BE2C (cell line): ENCODE data around the gene ACER3.
"Not testable (repeated sequence)": the region's sequence is repeated elsewhere in the genome, so short reads cannot be mapped to it uniquely, and the experiment has no call there.

Experiments used
- DNase-seq: peaks from one replicate; pipeline ENCODE4 v3.0.0-alpha.2; 2020
- H3K27me3 ChIP-seq: fragments of 250-450 bp; sonication (Bioruptor Pico); 2 replicates; pipeline ENCODE4 v1.5.1; 2020; ENCODE audit warnings: mild to moderate bottlenecking
- H3K36me3 ChIP-seq: fragments of 250-450 bp; sonication (Bioruptor Pico); 2 replicates; pipeline ENCODE4 v1.5.1; 2020; ENCODE audit warnings: mild to moderate bottlenecking
- H3K4me1 ChIP-seq: fragments of 250-450 bp; sonication (Bioruptor Pico); 2 replicates; pipeline ENCODE4 v1.5.1; 2020
- H3K4me3 ChIP-seq: 2 replicates; pipeline ENCODE4 v1.5.1; 2011; ENCODE audit warnings: low read depth, low read length
- H3K9me3 ChIP-seq: fragments of 250-450 bp; sonication (Bioruptor Pico); 2 replicates; pipeline ENCODE4 v1.5.1; 2020
- TF ChIP-seq, protein P1 (sequence below): IDR thresholded peaks from 2 replicates; pipeline ENCODE4 v1.5.1; 2012; ENCODE audit warnings: mild to moderate bottlenecking, low read depth, low read length

The ACER3 gene

DNA sequence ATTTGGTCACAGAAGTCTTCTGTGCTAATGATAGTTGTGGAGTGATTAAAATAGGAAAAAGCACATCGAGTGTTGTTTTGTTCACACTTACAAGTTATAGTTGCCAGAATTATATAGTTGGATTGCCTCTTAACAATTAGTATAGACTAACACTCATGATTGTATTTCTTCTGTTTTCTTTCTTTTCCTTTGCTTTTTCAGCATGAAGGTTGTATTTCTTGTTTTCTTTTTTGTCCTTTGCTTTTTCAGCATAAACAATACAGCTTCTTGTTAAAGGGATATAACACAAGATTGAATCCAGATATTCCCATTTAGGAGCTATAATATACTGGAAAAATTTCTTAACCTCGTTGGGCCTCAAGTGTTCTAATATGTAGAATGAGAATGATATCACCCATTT is 31.1 kb downstream of the ACER3 start:
- TF ChIP-seq, protein P1, sequence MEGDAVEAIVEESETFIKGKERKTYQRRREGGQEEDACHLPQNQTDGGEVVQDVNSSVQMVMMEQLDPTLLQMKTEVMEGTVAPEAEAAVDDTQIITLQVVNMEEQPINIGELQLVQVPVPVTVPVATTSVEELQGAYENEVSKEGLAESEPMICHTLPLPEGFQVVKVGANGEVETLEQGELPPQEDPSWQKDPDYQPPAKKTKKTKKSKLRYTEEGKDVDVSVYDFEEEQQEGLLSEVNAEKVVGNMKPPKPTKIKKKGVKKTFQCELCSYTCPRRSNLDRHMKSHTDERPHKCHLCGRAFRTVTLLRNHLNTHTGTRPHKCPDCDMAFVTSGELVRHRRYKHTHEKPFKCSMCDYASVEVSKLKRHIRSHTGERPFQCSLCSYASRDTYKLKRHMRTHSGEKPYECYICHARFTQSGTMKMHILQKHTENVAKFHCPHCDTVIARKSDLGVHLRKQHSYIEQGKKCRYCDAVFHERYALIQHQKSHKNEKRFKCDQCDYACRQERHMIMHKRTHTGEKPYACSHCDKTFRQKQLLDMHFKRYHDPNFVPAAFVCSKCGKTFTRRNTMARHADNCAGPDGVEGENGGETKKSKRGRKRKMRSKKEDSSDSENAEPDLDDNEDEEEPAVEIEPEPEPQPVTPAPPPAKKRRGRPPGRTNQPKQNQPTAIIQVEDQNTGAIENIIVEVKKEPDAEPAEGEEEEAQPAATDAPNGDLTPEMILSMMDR = no peak
- Histone ChIP-seq H3K9me3 (no peaks in the 10 kb centered on the region), H3K36me3 (no peaks in the 10 kb centered on the region), H3K4me3 (no peak overlapping the region), H3K27me3 (no peaks in the 10 kb centered on the region), H3K4me1 (peaks cover 19% of the 10 kb centered on the region)
- no peak for DNase-seq

DNA sequence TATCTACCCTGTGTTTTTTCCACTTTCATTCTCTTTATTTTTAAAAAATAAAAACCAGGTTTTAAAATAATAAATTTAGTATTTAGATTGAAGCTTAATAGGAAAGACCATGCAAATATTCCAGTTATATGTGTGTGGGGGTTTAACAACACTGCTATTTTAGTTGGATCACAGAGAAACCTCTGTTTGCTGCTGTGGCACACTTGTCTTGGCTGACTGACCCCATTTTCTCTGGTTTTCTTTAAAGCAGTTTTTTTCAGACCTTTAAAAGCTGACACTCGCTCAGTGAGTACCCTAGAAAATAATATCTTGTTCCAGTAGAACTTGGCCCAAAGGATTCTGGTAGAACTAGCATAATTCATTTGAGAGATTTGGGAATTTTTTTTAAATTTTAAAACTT is 31.6 kb downstream of the ACER3 start:
- Histone ChIP-seq H3K4me3 (no peak overlapping the region), H3K4me1 (peaks cover 19% of the 10 kb centered on the region), H3K9me3 (no peaks in the 10 kb centered on the region), H3K36me3 (no peaks in the 10 kb centered on the region), H3K27me3 (no peaks in the 10 kb centered on the region)
- TF ChIP-seq, protein P1 = no peak
- no peak for DNase-seq

DNA sequence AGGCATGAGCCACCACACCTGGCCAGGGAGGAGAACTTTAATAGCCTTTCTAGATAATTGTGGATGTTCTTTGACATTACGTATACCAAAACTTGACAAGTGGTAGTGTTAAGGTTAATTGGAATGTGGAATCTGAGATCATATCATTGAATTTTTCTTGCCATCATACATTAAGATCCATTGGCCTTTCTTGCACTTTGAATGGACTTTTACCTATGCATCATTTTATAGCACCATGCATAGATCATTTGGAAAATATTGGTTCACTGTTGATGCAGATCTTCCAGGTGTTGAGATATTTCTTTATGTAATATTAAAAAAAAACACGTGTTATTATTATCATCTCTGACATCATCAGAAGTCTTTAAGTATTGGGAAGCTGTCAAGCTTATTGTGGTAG is 36.5 kb downstream of the ACER3 start:
- Histone ChIP-seq H3K36me3 (no peaks in the 10 kb centered on the region), H3K9me3 (no peaks in the 10 kb centered on the region), H3K27me3 (no peaks in the 10 kb centered on the region), H3K4me3 (no peak overlapping the region), H3K4me1 (peaks cover 7% of the 10 kb centered on the region; the same call in 1 of the 2 replicates)
- TF ChIP-seq, protein P1 = no peak
- DNase-seq = no peak

DNA sequence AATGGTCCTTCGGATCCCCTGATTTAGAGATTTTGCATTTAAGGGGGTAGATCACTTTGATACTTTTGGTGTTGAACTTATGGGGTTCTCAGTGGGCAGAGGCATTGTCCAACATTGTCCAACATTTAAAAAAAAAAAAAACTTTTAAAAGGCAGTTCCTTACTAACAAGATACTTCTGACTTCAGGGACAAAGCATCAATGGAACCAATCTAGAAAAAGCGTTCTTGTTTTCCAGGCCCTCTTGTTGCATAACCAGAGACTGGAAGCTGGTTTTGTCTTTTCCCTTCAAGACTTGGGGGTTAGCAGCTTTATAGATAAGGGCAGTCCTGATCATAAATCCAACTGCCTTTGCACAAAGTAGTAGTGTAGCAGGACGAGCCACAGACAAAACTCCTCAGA is 40.4 kb downstream of the ACER3 start:
- DNase-seq = no peak
- no peaks in the 10 kb centered on the region for H3K36me3 ChIP-seq
- no peaks in the 10 kb centered on the region for H3K27me3 ChIP-seq
- peaks cover 7% of the 10 kb centered on the region; the same call in 1 of the 2 replicates for H3K4me1 ChIP-seq
- TF ChIP-seq, protein P1 = no peak
- no peak overlapping the region for H3K4me3 ChIP-seq
- no peaks in the 10 kb centered on the region for H3K9me3 ChIP-seq

DNA sequence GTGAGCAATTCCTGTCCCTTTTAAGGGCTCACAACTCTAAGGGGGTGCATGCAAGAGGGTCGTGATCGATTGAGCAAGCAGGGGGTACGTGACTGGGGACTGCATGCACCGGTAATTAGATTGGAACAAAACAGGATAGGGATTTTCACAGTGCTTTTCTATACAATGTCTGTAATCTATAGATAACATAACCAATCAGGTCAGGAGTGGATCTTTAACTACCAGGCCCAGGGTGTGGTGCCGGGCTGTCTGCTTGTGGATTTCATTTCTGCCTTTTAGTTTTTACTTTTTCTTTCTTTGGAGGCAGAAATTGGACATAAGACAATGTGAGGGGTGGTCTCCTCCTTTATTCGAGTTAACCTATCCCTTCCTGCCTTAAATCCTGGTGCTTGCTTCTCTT is 40.9 kb downstream of the ACER3 start:
- not testable (repeated sequence) for H3K4me3 ChIP-seq, H3K36me3 ChIP-seq, H3K9me3 ChIP-seq, H3K27me3 ChIP-seq, DNase-seq, H3K4me1 ChIP-seq

DNA sequence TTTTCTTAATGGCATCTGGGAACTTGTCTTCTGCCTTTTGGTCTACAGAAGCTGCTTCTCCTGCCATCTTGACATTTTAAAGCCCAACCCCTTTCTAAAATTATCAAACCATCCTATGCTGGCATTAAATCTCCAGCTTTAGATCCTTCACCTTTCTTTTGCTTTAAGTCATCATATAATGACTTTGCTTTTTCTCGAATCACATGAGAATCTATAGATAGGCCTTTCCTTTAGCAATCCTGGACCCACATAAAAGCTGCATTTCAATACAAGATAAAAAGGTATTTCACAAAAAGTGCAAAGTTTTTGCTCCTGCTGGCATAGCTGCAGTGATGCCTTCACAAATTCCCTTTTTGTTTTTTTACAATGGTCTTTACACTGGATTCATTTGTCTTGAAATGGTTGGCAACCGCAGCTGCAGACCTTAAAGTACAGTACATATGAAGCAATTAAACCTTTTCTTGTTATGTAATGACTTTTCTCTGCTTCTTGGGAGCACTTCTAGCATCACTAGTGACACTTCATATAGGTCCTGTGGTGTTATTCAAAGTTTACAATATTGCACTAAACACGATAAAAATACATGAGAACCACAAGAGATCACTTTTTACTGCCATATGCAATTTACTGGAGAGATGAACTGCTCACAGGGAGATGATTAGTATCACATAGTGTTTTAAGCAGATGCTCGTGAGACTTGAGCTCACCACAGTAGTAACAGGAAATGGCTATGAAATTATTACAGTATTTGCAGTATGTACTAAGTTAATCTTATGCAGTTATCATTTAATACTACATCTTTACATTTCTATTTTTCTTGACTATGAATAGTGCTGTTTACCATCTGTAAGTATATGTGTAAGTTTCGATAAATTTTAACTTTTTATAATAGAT is 41.6 kb downstream of the ACER3 start:
- Histone ChIP-seq H3K27me3 (no peaks in the 10 kb centered on the region), H3K4me3 (no peak overlapping the region), H3K36me3 (no peaks in the 10 kb centered on the region), H3K9me3 (no peaks in the 10 kb centered on the region), H3K4me1 (peaks cover 7% of the 10 kb centered on the region; the same call in 1 of the 2 replicates)
- TF ChIP-seq, protein P1 = no peak
- no peak for DNase-seq
